DOHH2 (cell line): ENCODE results near the gene MS4A18.

ENCODE experiments used
- H3F3A ChIP-seq: fragments of 200-600 bp; sonication (generic), shearing (Covaris generic); 2 replicates; pipeline ENCODE4 v1.6.0; 2016; ENCODE audit warnings: antibody characterized with exemption, mild to moderate bottlenecking; ENCODE audit not compliant: control insufficient read depth, insufficient read depth
- H3K27ac ChIP-seq: fragments of 200-600 bp; sonication (generic); 2 replicates; pipeline ENCODE4 v1.5.1; 2014; ENCODE audit warnings: low read depth, mild to moderate bottlenecking, low read length, moderate library complexity
- H3K27me3 ChIP-seq: fragments of 200-600 bp; sonication (generic); 2 replicates; pipeline ENCODE4 v1.6.1; 2014; ENCODE audit warnings: mild to moderate bottlenecking, low read length, mixed read lengths; ENCODE audit not compliant: control insufficient read depth
- H3K36me3 ChIP-seq: fragments of 200-600 bp; sonication (generic); 2 replicates; pipeline ENCODE4 v1.6.1; 2014; ENCODE audit warnings: mild to moderate bottlenecking, low read length, moderate library complexity, mixed read lengths; ENCODE audit not compliant: control insufficient read depth
- H3K4me1 ChIP-seq: fragments of 200-600 bp; sonication (generic); 2 replicates; pipeline ENCODE4 v1.6.1; 2014; ENCODE audit warnings: mild to moderate bottlenecking, low read length, mixed read lengths; ENCODE audit not compliant: control insufficient read depth
- H3K4me2 ChIP-seq: fragments of 200-600 bp; sonication (generic); 2 replicates; pipeline ENCODE4 v1.6.0; 2014; ENCODE audit warnings: mild to moderate bottlenecking, low read length, moderate library complexity
- H3K4me3 ChIP-seq: fragments of 200-600 bp; sonication (generic); 2 replicates; pipeline ENCODE4 v1.5.1; 2014; ENCODE audit warnings: mild to moderate bottlenecking, low read length, mixed read lengths
- H3K79me2 ChIP-seq: fragments of 200-600 bp; sonication (generic); 2 replicates; pipeline ENCODE4 v1.6.1; 2014; ENCODE audit warnings: mild to moderate bottlenecking, low read length, mixed read lengths; ENCODE audit not compliant: control insufficient read depth
- H3K9me2 ChIP-seq: fragments of 200-600 bp; sonication (generic); replicated peaks from 2 replicates; pipeline ENCODE4 v1.6.1; 2014; ENCODE audit warnings: mild to moderate bottlenecking, low read length, mixed read lengths; ENCODE audit not compliant: control insufficient read depth
- H3K9me3 ChIP-seq: fragments of 200-600 bp; sonication (generic); 2 replicates; pipeline ENCODE4 v1.6.1; 2014; ENCODE audit warnings: antibody characterized with exemption, low read length, mixed read lengths; ENCODE audit not compliant: control insufficient read depth, insufficient read depth
- H4K20me1 ChIP-seq: fragments of 200-600 bp; sonication (generic); 2 replicates; pipeline ENCODE4 v1.6.0; 2014; ENCODE audit warnings: low read depth, mild to moderate bottlenecking, antibody characterized with exemption, low read length, moderate library complexity; ENCODE audit not compliant: control insufficient read depth, insufficient read depth
- EZH2phosphoT487 ChIP-seq: fragments of 200-600 bp; sonication (generic); IDR thresholded peaks from 2 replicates; pipeline ENCODE4 v1.6.1; 2017; ENCODE audit warnings: borderline replicate concordance, mild to moderate bottlenecking, antibody characterized with exemption, low read length, moderate library complexity, mixed read lengths
- TF ChIP-seq, protein P1 (sequence below): fragments of 200-600 bp; sonication (generic); IDR thresholded peaks from one replicate; pipeline ENCODE4 v1.5.1; 2014; ENCODE audit warnings: antibody characterized with exemption, mild to moderate bottlenecking, low read depth, low read length; ENCODE audit not compliant: poor library complexity, severe bottlenecking

Gene MS4A18

DNA sequence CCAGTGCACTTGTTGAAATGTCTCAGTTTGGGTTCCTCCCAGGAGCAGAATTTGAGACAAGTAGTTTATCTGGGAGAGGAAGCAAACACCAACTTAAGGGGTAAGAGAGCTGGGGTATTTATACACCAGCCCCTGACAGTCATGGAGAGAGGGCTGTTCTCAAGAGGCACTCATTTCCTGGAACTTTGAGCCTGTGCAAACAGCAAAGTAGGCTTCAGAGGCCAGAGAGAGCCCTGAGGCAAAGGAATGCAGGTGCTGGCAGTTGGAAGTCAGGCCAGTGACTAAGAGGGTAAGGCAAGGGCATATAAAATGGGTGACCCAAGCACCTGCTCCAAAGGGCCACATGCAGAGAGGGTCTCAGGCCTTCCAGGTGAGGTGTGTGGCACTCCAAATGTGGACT lies 16.1 kb downstream of the MS4A18 start:
- no peaks in the 10 kb centered on the region for H3F3A ChIP-seq
- H3K4me3 ChIP-seq, result no peak overlapping the region
- H3K4me2 ChIP-seq, result no peak overlapping the region

DNA sequence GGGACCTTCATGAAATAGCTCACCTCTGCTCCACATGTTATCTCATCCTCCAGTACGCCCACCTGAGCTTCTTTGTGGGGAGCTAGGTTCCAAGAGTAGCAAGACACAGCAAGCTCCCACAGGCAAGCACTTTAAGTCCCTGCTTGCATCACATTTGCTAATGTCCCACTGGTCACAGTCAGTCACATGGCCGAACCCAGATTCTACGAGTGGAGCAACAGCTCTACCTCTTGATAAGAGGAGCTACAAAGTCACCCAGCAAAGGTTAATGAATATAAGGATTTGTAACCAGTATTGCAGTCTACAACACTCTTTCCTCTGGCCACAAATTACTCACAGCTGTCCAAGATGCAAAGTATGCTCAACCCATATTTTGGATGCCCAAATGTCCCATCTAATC lies 16.9 kb downstream of the MS4A18 start:
- Histone ChIP-seq H3K27me3 (0 out of 2 replicates have a peak, but pooled peaks cover 3% of the 10 kb centered on the region), H3K9me2 (no peaks in the 10 kb centered on the region), H3K27ac (no peak overlapping the region), H3K4me2 (no peak overlapping the region), H3K36me3 (no peaks in the 10 kb centered on the region), H3K79me2 (no peaks in the 10 kb centered on the region), H3K9me3 (no peaks in the 10 kb centered on the region), H3K4me1 (no peaks in the 10 kb centered on the region), H4K20me1 (no peaks in the 10 kb centered on the region), H3F3A (no peaks in the 10 kb centered on the region), H3K4me3 (no peak overlapping the region)
- no peak for TF ChIP-seq EZH2phosphoT487
- TF ChIP-seq, protein P1, sequence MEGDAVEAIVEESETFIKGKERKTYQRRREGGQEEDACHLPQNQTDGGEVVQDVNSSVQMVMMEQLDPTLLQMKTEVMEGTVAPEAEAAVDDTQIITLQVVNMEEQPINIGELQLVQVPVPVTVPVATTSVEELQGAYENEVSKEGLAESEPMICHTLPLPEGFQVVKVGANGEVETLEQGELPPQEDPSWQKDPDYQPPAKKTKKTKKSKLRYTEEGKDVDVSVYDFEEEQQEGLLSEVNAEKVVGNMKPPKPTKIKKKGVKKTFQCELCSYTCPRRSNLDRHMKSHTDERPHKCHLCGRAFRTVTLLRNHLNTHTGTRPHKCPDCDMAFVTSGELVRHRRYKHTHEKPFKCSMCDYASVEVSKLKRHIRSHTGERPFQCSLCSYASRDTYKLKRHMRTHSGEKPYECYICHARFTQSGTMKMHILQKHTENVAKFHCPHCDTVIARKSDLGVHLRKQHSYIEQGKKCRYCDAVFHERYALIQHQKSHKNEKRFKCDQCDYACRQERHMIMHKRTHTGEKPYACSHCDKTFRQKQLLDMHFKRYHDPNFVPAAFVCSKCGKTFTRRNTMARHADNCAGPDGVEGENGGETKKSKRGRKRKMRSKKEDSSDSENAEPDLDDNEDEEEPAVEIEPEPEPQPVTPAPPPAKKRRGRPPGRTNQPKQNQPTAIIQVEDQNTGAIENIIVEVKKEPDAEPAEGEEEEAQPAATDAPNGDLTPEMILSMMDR, result no peak

More for the DNA sequence above, 16.1 kb downstream of the MS4A18 start:
- Histone ChIP-seq H3K27me3 (0 out of 2 replicates have a peak, but pooled peaks cover 3% of the 10 kb centered on the region), H3K4me1 (no peaks in the 10 kb centered on the region), H4K20me1 (no peaks in the 10 kb centered on the region), H3K79me2 (no peaks in the 10 kb centered on the region), H3K9me3 (no peaks in the 10 kb centered on the region), H3K27ac (no peak overlapping the region), H3K36me3 (no peaks in the 10 kb centered on the region), H3K9me2 (no peaks in the 10 kb centered on the region)
- no peak for TF ChIP-seq EZH2phosphoT487
- TF ChIP-seq, protein P1, result no peak

DNA sequence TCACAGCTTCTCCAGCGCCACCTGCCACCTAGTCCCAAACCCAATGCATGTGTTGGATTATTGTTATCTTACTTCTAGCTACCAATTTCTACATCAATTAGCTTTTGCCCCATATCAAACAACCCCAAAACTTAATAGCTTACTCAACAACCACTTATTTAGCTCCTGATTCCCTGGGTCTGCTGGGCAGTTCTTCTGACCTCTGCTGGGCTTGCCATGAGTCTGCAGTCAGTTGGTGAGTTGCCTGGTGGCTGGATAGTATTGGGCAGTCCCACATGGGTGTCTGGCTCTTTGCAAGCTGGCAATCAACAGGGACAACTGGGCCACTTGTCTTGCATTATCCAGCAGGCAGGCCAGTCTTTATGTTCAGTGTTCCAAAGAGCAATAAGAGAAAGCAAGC lies 18.5 kb downstream of the MS4A18 start:
- Histone ChIP-seq H3K9me3 (0 out of 2 replicates have a peak, but pooled peaks cover 3% of the 10 kb centered on the region), H3K4me3 (no peak overlapping the region), H4K20me1 (no peaks in the 10 kb centered on the region), H3K36me3 (no peaks in the 10 kb centered on the region), H3K4me2 (no peak overlapping the region), H3K27ac (no peak overlapping the region), H3F3A (no peaks in the 10 kb centered on the region), H3K9me2 (no peaks in the 10 kb centered on the region), H3K27me3 (0 out of 2 replicates have a peak, but pooled peaks cover 3% of the 10 kb centered on the region), H3K4me1 (no peaks in the 10 kb centered on the region), H3K79me2 (no peaks in the 10 kb centered on the region)
- no peak for TF ChIP-seq EZH2phosphoT487
- TF ChIP-seq, protein P1, result no peak
